Tibial artery (tissue), 4 donors: ENCODE results near the gene RPS6KA3.

Experiments used
- DNase-seq, 2 donors: peaks; one replicate each; pipeline ENCODE4 v3.0.0-alpha.2; 2019
- H3K27ac ChIP-seq, 2 donors: fragments of 200-600 bp; sonication (generic) in 1 of 2; 1 replicate in 1 of 2; 2 replicates in 1 of 2; pipeline ENCODE4 v1.5.1; 2018 to 2019; ENCODE audit warnings: mild to moderate bottlenecking in 1 of 2
- H3K27me3 ChIP-seq, 2 donors: fragments of 200-600 bp; sonication (generic) in 1 of 2; one replicate each; pipeline versions ENCODE4 v1.5.1 to v1.6.0; 2016 to 2019
- H3K36me3 ChIP-seq, 3 donors: fragments of 200-600 bp; sonication (generic) in 2 of 3; one replicate each; pipeline ENCODE4 v1.5.1; 2016 to 2019; ENCODE audit warnings: mild to moderate bottlenecking in 2 of 3
- H3K4me1 ChIP-seq, 4 donors: fragments of 200-600 bp; sonication (generic) in 2 of 4; 1 replicate in 3 of 4; 2 replicates in 1 of 4; pipeline ENCODE4 v1.5.1; 2016 to 2019
- H3K4me3 ChIP-seq, 2 donors: fragments of 200-600 bp; sonication (generic) in 1 of 2; 1 replicate in 1 of 2; 2 replicates in 1 of 2; pipeline ENCODE4 v1.5.1; 2018 to 2019; ENCODE audit warnings: mild to moderate bottlenecking in 2 of 2
- H3K9me3 ChIP-seq, 3 donors: fragments of 200-600 bp; sonication (generic) in 1 of 3; one replicate each; pipeline ENCODE4 v1.5.1; 2016 to 2019
- intact Hi-C: fragments of 100-400 bp; cut with DNase I; formaldehyde crosslinking; loops from one replicate; pipeline ENCODE4 v1.15.0; 2023; ENCODE audit warnings: low total_unique reads
- TF ChIP-seq, protein P1 (sequence below), 2 experiments: fragments of 200-600 bp in 1 of 2; fragments of 450-650 bp in 1 of 2; IDR thresholded peaks; one replicate each; pipeline ENCODE4 v1.5.1; 2017 to 2019; ENCODE audit warnings: antibody characterized with exemption in 2 of 2, mild to moderate bottlenecking in 1 of 2, moderate library complexity in 1 of 2

The RPS6KA3 gene

DNA sequence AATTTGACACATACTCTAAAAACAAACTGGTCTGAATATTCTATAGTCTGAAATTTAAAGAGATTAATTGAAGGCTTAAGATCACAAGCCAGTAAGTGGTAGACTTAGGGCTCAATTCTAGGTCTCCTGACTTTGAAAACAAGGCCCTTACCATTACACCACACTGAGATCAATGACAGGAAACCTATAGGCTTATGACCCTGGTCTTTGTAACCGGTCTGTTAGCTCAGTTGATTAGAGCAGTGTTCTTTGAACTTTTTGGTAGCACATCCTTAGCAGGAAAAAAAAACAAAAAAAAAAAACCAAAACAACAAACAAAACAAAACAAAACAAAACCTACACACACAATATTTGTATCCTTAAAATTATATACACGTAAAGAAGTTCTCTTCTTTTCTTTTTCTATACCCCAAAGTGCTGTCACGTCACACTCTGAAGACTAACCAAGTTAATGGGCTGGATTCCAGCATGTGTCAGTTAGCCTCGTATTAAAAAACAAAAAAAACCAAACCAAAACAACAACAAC is 55.4 kb downstream of the RPS6KA3 start:
- no peaks in the 10 kb centered on the region for H3K36me3 ChIP-seq
- no peak overlapping the region for H3K27ac ChIP-seq
- DNase-seq: no peak
- TF ChIP-seq, protein P1, sequence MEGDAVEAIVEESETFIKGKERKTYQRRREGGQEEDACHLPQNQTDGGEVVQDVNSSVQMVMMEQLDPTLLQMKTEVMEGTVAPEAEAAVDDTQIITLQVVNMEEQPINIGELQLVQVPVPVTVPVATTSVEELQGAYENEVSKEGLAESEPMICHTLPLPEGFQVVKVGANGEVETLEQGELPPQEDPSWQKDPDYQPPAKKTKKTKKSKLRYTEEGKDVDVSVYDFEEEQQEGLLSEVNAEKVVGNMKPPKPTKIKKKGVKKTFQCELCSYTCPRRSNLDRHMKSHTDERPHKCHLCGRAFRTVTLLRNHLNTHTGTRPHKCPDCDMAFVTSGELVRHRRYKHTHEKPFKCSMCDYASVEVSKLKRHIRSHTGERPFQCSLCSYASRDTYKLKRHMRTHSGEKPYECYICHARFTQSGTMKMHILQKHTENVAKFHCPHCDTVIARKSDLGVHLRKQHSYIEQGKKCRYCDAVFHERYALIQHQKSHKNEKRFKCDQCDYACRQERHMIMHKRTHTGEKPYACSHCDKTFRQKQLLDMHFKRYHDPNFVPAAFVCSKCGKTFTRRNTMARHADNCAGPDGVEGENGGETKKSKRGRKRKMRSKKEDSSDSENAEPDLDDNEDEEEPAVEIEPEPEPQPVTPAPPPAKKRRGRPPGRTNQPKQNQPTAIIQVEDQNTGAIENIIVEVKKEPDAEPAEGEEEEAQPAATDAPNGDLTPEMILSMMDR (IDR thresholded peaks at IDR 0.05): no peak
- no peak overlapping the region for H3K4me3 ChIP-seq
- no peaks in the 10 kb centered on the region for H3K27me3 ChIP-seq
- H3K4me1 ChIP-seq: no peaks in the 10 kb centered on the region
- H3K9me3 ChIP-seq: no peaks in the 10 kb centered on the region
- intact Hi-C loops: no loop called here

DNA sequence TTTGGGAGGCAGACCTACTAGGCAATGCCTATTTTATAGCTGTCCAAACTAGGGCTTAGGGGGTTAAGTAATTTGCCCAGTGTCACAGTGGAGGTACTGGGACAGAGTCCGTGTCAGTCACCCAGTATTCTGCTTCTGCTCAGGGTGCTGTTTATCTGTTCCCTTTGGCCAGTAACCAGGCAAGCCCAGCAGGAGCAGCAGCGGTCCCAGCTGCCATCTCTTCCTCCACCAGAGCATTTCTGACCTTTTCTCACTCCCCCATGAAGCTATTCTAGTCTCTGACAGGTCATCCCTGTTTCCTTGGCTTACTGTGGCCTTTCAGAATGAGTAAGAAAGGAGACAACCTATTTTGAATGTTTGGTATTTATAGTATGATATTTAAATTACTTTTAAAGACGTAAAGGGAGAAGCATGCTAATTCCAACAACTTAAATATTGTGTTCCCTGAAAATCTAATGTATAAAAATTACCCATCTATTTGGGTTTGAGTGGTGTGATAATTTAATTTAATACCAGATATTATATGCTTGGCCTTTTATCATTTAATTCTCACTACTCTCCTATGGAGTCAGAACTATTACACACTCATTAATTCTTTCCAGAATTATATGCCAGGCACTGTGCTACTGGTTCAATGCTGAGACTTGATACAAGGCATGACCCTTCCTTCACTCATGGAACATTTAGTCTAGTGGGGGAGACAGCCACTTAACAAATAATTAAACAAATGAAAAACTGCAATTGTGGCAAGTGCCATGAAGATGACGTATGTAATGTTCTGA is 60.6 kb downstream of the RPS6KA3 start:
- TF ChIP-seq, protein P1 (IDR thresholded peaks at IDR 0.05): no peak
- no peaks in the 10 kb centered on the region for H3K4me1 ChIP-seq
- no peak overlapping the region for H3K4me3 ChIP-seq
- no peaks in the 10 kb centered on the region for H3K9me3 ChIP-seq
- no peak overlapping the region for H3K27ac ChIP-seq
- H3K27me3 ChIP-seq: no peaks in the 10 kb centered on the region
- no peaks in the 10 kb centered on the region for H3K36me3 ChIP-seq
- DNase-seq: no peak
- intact Hi-C loops: no loop called here

DNA sequence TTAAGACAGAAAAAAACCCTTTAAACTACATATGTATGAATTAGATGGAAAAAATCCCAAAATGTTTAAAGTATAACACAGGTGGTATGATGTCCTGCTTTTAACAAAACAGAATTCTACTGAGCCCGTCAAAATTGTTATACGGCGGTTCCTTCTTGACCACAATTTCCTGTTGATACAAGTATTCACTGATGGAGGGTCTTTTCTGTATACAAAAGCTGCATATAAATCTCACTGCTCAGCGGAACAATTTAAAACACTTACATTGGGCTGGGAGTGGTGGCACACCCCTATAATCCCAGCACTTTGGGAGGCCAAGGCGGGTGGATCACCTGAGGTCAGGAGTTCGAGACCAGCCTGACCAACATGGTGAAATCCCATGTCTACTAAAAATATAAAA is 62.4 kb downstream of the RPS6KA3 start:
- H3K27me3 ChIP-seq: no peaks in the 10 kb centered on the region
- H3K27ac ChIP-seq: no peak overlapping the region
- H3K36me3 ChIP-seq: no peaks in the 10 kb centered on the region
- intact Hi-C loops: no loop called here
- no peak overlapping the region for H3K4me3 ChIP-seq
- TF ChIP-seq, protein P1 (IDR thresholded peaks at IDR 0.05): no peak
- no peak for DNase-seq
- H3K4me1 ChIP-seq: no peaks in the 10 kb centered on the region
- no peaks in the 10 kb centered on the region for H3K9me3 ChIP-seq

DNA sequence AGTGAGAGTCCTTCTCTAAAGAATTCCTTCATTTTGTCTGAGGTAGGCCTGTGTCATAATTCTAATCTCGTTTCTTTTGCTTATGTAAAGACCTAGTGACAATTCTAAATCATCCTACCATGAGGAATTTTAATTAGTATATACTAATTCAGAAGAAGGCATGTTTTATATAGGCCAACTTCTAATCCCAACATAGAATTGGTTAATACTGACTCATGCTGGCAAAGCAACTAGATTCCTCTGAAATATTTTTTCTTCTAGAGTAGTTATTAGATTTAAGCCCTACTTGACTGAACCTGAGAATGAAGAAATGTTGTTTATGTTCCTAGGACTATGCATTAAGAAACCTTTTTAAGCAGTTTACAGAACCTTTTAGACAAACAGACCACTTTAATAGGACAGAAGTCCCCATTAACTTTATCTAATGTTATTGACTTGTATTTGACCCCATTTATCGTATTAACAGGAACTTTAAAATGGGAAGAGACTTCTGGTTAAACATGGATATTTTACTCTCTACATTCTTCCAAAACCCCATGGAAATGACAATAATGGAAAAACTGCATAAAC is 69.0 kb downstream of the RPS6KA3 start:
- no peaks in the 10 kb centered on the region for H3K27me3 ChIP-seq
- DNase-seq: no peak
- intact Hi-C loops: no loop called here
- TF ChIP-seq, protein P1 (IDR thresholded peaks at IDR 0.05): no peak
- no peak overlapping the region for H3K27ac ChIP-seq
- no peaks in the 10 kb centered on the region for H3K9me3 ChIP-seq
- no peak overlapping the region for H3K4me3 ChIP-seq
- H3K4me1 ChIP-seq: no peaks in the 10 kb centered on the region
- no peaks in the 10 kb centered on the region for H3K36me3 ChIP-seq

DNA sequence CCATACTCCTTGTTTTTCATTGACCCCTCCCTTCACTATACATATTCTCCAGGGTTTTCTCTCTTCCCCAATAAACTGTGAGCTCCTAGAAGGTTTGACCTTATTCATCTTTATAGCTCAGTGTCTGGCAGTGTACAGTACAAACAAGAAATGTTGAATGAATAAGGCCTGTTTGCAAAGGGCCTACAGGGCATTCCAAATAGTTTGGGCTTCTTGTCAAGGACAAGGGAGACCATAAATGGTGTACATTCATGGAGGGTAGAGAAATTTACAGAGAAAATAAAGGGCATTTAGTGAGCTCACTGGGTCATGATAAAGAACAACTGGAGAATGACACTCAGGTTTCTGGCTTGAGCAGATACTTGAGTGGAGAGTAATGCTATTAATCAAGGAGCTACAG is 77.5 kb downstream of the RPS6KA3 start:
- H3K27me3 ChIP-seq: no peaks in the 10 kb centered on the region
- TF ChIP-seq, protein P1 (IDR thresholded peaks at IDR 0.05): no peak
- intact Hi-C loops: no loop called here
- H3K9me3 ChIP-seq: no peaks in the 10 kb centered on the region
- no peak overlapping the region for H3K4me3 ChIP-seq
- no peak overlapping the region for H3K27ac ChIP-seq
- H3K4me1 ChIP-seq: no peaks in the 10 kb centered on the region
- no peak for DNase-seq
- H3K36me3 ChIP-seq: peaks cover 0 to 19% (median 12%) of the 10 kb centered on the region in 3 donors
